Measurements from ENCODE around the gene CDC27.

DNA sequence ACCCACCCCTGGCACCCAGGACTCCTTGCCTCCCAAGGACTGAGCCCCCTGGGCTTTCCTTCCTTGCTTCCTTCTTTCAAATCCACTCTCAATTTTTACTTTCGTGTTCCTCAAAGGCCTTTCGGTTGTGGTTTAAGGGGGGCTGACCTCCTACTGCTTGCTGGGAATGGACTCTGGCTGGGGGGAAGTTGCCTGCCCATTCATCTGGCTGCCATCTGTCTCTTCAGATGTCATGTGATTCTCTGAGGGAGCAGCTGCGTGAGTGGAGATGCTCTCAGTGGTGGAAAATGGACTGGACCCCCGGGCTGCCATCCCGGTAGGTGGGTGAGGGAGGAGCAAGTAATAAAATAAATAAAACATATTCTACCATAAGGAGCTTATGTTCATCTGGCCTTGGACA lies 116.2 kb downstream of the CDC27 start:
- TF ChIP-seq, protein P1, sequence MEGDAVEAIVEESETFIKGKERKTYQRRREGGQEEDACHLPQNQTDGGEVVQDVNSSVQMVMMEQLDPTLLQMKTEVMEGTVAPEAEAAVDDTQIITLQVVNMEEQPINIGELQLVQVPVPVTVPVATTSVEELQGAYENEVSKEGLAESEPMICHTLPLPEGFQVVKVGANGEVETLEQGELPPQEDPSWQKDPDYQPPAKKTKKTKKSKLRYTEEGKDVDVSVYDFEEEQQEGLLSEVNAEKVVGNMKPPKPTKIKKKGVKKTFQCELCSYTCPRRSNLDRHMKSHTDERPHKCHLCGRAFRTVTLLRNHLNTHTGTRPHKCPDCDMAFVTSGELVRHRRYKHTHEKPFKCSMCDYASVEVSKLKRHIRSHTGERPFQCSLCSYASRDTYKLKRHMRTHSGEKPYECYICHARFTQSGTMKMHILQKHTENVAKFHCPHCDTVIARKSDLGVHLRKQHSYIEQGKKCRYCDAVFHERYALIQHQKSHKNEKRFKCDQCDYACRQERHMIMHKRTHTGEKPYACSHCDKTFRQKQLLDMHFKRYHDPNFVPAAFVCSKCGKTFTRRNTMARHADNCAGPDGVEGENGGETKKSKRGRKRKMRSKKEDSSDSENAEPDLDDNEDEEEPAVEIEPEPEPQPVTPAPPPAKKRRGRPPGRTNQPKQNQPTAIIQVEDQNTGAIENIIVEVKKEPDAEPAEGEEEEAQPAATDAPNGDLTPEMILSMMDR (IDR thresholded peaks at IDR 0.05; ENCODE audit: borderline replicate concordance, extremely low read depth, low read length, poor library complexity, severe bottlenecking), result no peak
- TF ChIP-seq EZH2 (IDR thresholded peaks at IDR 0.05; ENCODE audit: borderline replicate concordance, low read depth, low read length, severe bottlenecking), result no peak
